H9 (cell line): ENCODE data around the gene PTPN21. TPM values are rescaled to one million over a fixed set of nuclear protein-coding genes. Genes with fewer than 3 reads are reported as not detected.

ENCODE experiments used
- DNase-seq: peaks from one replicate; pipeline ENCODE4 v3.0.0-alpha.2; 2017
- H2AFZ ChIP-seq: one replicate; pipeline ENCODE4 v1.6.1; 2013; ENCODE audit warnings: mild to moderate bottlenecking, low read length, control low read depth, moderate library complexity
- H2AK5ac ChIP-seq: 2 replicates; pipeline ENCODE4 v1.6.1; 2013; ENCODE audit warnings: low read length, control low read depth, mixed read lengths; ENCODE audit not compliant: insufficient read length
- H2BK120ac ChIP-seq: one replicate; pipeline ENCODE4 v1.6.1; 2013; ENCODE audit warnings: low read depth, mild to moderate bottlenecking, low read length, control low read depth, inconsistent platforms; ENCODE audit not compliant: poor library complexity, severe bottlenecking
- H2BK12ac ChIP-seq: 2 replicates; pipeline ENCODE4 v1.6.1; 2013; ENCODE audit warnings: low read length, control low read depth, mixed read lengths, low read depth; ENCODE audit not compliant: insufficient read length
- H2BK15ac ChIP-seq: 2 replicates; pipeline ENCODE4 v1.6.1; 2013; ENCODE audit warnings: low read depth, low read length, control low read depth
- H2BK20ac ChIP-seq: one replicate; pipeline ENCODE4 v1.6.1; 2013; ENCODE audit warnings: low read depth, mild to moderate bottlenecking, low read length, control low read depth, inconsistent platforms; ENCODE audit not compliant: poor library complexity, severe bottlenecking
- H2BK5ac ChIP-seq: 2 replicates; pipeline ENCODE4 v1.6.1; 2013; ENCODE audit warnings: low read length, control low read depth, mixed read lengths; ENCODE audit not compliant: insufficient read length
- H3K14ac ChIP-seq: 2 replicates; pipeline ENCODE4 v1.6.1; 2013; ENCODE audit warnings: low read length, control low read depth; ENCODE audit not compliant: insufficient read depth
- H3K18ac ChIP-seq: 2 replicates; pipeline ENCODE4 v1.6.1; 2013; ENCODE audit warnings: low read depth, mild to moderate bottlenecking, mixed read lengths, low read length, control low read depth; ENCODE audit not compliant: insufficient read length
- H3K23ac ChIP-seq: 2 replicates; pipeline ENCODE4 v1.6.1; 2013; ENCODE audit warnings: low read length, control low read depth, mixed read lengths, low read depth; ENCODE audit not compliant: insufficient read length
- H3K23me2 ChIP-seq: 2 replicates; pipeline ENCODE4 v1.6.1; 2013; ENCODE audit warnings: low read depth, mild to moderate bottlenecking, mixed read lengths, low read length, control low read depth; ENCODE audit not compliant: insufficient read length, poor library complexity, severe bottlenecking
- H3K27ac ChIP-seq: 2 replicates; pipeline ENCODE4 v1.5.1; 2013; ENCODE audit warnings: low read length, control low read depth, mixed read lengths, low read depth; ENCODE audit not compliant: insufficient read length
- H3K27me3 ChIP-seq: 2 replicates; pipeline ENCODE4 v1.6.1; 2013; ENCODE audit warnings: low read length, control low read depth, inconsistent platforms; ENCODE audit not compliant: insufficient read depth
- H3K4ac ChIP-seq: 2 replicates; pipeline ENCODE4 v1.6.1; 2013; ENCODE audit warnings: low read depth, mild to moderate bottlenecking, control low read depth, inconsistent platforms, low read length, moderate library complexity
- H3K4me1 ChIP-seq: 2 replicates; pipeline ENCODE4 v1.6.1; 2013; ENCODE audit warnings: low read length, control low read depth, inconsistent platforms; ENCODE audit not compliant: insufficient read depth
- H3K4me2 ChIP-seq: 2 replicates; pipeline ENCODE4 v1.6.1; 2013; ENCODE audit warnings: low read length, control low read depth, mixed read lengths; ENCODE audit not compliant: insufficient read length, insufficient read depth
- H3K56ac ChIP-seq: 2 replicates; pipeline ENCODE4 v1.6.1; 2013; ENCODE audit warnings: low read depth, mild to moderate bottlenecking, mixed read lengths, low read length, control low read depth; ENCODE audit not compliant: insufficient read length
- H3K79me1 ChIP-seq: 2 replicates; pipeline ENCODE4 v1.6.1; 2013; ENCODE audit warnings: low read depth, mild to moderate bottlenecking, moderate library complexity, low read length, control low read depth, inconsistent platforms; ENCODE audit not compliant: insufficient read depth, poor library complexity, severe bottlenecking
- H3K79me2 ChIP-seq: 2 replicates; pipeline ENCODE4 v1.6.1; 2013; ENCODE audit warnings: low read length, control low read depth, inconsistent platforms; ENCODE audit not compliant: insufficient read depth
- H3K9ac ChIP-seq: 2 replicates; pipeline ENCODE4 v1.6.1; 2013; ENCODE audit warnings: low read length, control low read depth, mixed read lengths; ENCODE audit not compliant: insufficient read length; ENCODE audit errors: extremely low read depth
- H3K9me3 ChIP-seq: one replicate; pipeline ENCODE4 v1.6.1; 2013; ENCODE audit warnings: low read depth, low read length, inconsistent platforms; ENCODE audit not compliant: control insufficient read depth
- H3T11ph ChIP-seq: one replicate; pipeline ENCODE4 v1.6.1; 2013; ENCODE audit warnings: mild to moderate bottlenecking, low read length, control low read depth, inconsistent platforms
- H4K20me1 ChIP-seq: one replicate; pipeline ENCODE4 v1.6.1; 2013; ENCODE audit not compliant: control insufficient read depth, insufficient read length, insufficient read depth
- H4K5ac ChIP-seq: 2 replicates; pipeline ENCODE4 v1.6.1; 2013; ENCODE audit warnings: low read depth, mild to moderate bottlenecking, mixed read lengths, low read length, control low read depth; ENCODE audit not compliant: insufficient read length
- H4K8ac ChIP-seq: replicated peaks from 2 replicates; pipeline ENCODE4 v1.6.1; 2013; ENCODE audit warnings: low read length, control low read depth, mixed read lengths, low read depth; ENCODE audit not compliant: insufficient read length
- H4K91ac ChIP-seq: 2 replicates; pipeline ENCODE4 v1.6.1; 2013; ENCODE audit warnings: low read depth, mild to moderate bottlenecking, moderate library complexity, mixed read lengths, low read length, control low read depth; ENCODE audit not compliant: insufficient read length
- H3K27ac Mint-ChIP-seq, 3 experiments: 2 replicates in 2 of 3; 3 replicates in 1 of 3; pipeline ENCODE4 v1.8.0; 2020 to 2021; ENCODE audit warnings: mixed read lengths in 3 of 3, mild to moderate bottlenecking in 1 of 3, moderate library complexity in 1 of 3
- H3K27me3 Mint-ChIP-seq: 2 replicates; pipeline ENCODE4 v1.8.0; 2021; ENCODE audit warnings: low read depth, mild to moderate bottlenecking, moderate library complexity, mixed read lengths
- H3K36me3 Mint-ChIP-seq, 3 experiments: 2 replicates in 2 of 3; 3 replicates in 1 of 3; pipeline ENCODE4 v1.8.0; 2020 to 2021; ENCODE audit warnings: low read depth in 3 of 3, mixed read lengths in 3 of 3; ENCODE audit not compliant: insufficient read depth in 1 of 3
- H3K4me1 Mint-ChIP-seq, 2 experiments: 2 replicates each; pipeline ENCODE4 v1.8.0; 2020; ENCODE audit warnings: mixed read lengths in 2 of 2
- H3K4me3 Mint-ChIP-seq, 2 experiments: 2 replicates in 1 of 2; 3 replicates in 1 of 2; pipeline ENCODE4 v1.8.0; 2020 to 2021; ENCODE audit warnings: mild to moderate bottlenecking in 2 of 2, mixed read lengths in 2 of 2, moderate library complexity in 1 of 2
- H3K9me3 Mint-ChIP-seq, 2 experiments: 2 replicates in 1 of 2; 3 replicates in 1 of 2; pipeline ENCODE4 v1.8.0; 2020; ENCODE audit warnings: mild to moderate bottlenecking in 2 of 2, mixed read lengths in 2 of 2, moderate library complexity in 1 of 2
- WGBS: extraction: QIAGEN DNeasy Blood & Tissue Kit; methylation state at CpG from one replicate; pipeline ENCODE4 v1.1.7; 2013; ENCODE audit warnings: missing lambda C conversion rate, low lambda C conversion rate, mixed read lengths; ENCODE audit not compliant: insufficient read length; ENCODE audit errors: extremely low coverage; 5-methylcytosine and 5-hydroxymethylcytosine counted together
- total RNA-seq: library from RNA; stranded (reverse); gene quantifications from 2 replicates; pipeline ENCODE4 v1.2.1, GENCODE V29; 2021
- TF ChIP-seq, protein P1 (sequence below): fragments of 200-600 bp; sonication (generic); conservative IDR thresholded peaks from 3 replicates; pipeline ENCODE4 v1.8.0; 2021; ENCODE audit warnings: antibody characterized with exemption, mild to moderate bottlenecking

The PTPN21 gene
- total RNA-seq, 1 experiment from 2014 or later = 14.3 TPM

DNA sequence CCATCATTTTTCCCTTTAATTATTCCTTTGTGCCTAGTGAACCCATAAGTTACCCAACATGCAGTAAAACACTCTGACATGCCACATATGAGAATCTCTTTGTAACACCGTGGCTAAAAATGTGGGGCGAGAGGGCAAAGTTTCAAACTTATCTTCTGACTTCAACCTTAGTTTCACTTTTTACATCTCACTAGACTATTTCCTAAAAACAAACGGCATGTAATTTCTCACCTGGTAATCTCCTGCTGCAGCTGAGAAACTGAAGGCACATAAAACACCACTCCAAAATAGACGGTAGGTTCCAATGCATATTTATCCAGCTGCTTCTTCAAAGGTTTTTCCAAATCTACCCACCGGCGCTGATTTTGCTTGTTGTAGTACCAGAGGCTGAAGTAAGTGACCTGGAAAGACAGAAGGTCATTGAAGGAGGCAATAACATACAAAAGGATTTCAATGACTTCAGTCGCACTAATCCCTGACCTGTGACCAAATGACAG, 37.9 kb downstream of the PTPN21 start:
- H3K79me1 ChIP-seq = no peaks in the 10 kb centered on the region
- TF ChIP-seq, protein P1, sequence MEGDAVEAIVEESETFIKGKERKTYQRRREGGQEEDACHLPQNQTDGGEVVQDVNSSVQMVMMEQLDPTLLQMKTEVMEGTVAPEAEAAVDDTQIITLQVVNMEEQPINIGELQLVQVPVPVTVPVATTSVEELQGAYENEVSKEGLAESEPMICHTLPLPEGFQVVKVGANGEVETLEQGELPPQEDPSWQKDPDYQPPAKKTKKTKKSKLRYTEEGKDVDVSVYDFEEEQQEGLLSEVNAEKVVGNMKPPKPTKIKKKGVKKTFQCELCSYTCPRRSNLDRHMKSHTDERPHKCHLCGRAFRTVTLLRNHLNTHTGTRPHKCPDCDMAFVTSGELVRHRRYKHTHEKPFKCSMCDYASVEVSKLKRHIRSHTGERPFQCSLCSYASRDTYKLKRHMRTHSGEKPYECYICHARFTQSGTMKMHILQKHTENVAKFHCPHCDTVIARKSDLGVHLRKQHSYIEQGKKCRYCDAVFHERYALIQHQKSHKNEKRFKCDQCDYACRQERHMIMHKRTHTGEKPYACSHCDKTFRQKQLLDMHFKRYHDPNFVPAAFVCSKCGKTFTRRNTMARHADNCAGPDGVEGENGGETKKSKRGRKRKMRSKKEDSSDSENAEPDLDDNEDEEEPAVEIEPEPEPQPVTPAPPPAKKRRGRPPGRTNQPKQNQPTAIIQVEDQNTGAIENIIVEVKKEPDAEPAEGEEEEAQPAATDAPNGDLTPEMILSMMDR = no peak

More for the DNA sequence above, 37.9 kb downstream of the PTPN21 start:
- no peak overlapping the region for H3T11ph ChIP-seq
- H2BK20ac ChIP-seq = no peak overlapping the region
- H2BK15ac ChIP-seq = no peak overlapping the region
- DNase-seq = no peak
- Mint-ChIP-seq H3K36me3 (peaks cover 1 to 14% (median 13%) of the 10 kb centered on the region in 3 experiments; a peak in 4 of 7 replicates), H3K27ac (peak overlapping the region in 1 of 3 experiments; percentile 64; a peak in 1 of 7 replicates), H3K9me3 (no peaks in the 10 kb centered on the region), H3K4me1 (no peaks in the 10 kb centered on the region), H3K27me3 (no peaks in the 10 kb centered on the region), H3K4me3 (no peak overlapping the region)
- no peak overlapping the region for H3K18ac ChIP-seq
- H3K23ac ChIP-seq = no peak overlapping the region
- no peak overlapping the region for H2AK5ac ChIP-seq
- H3K23me2 ChIP-seq = no peaks in the 10 kb centered on the region
- no peak overlapping the region for H2AFZ ChIP-seq
- H3K9ac ChIP-seq = no peak overlapping the region
- H4K20me1 ChIP-seq = no peaks in the 10 kb centered on the region
- H2BK5ac ChIP-seq = no peak overlapping the region
- H2BK120ac ChIP-seq = no peak overlapping the region
- H3K56ac ChIP-seq = no peak overlapping the region
- no peak overlapping the region for H3K27ac ChIP-seq
- H3K4me2 ChIP-seq = no peak overlapping the region
- no peak overlapping the region for H4K5ac ChIP-seq
- H3K14ac ChIP-seq = no peak overlapping the region
- WGBS = no CpG with 5 or more reads among the region's 7 CpGs
- H2BK12ac ChIP-seq = no peak overlapping the region
- H3K79me2 ChIP-seq = no peaks in the 10 kb centered on the region
- H3K4me1 ChIP-seq = no peaks in the 10 kb centered on the region
- no peaks in the 10 kb centered on the region for H3K27me3 ChIP-seq
- no peak overlapping the region for H4K8ac ChIP-seq
- H4K91ac ChIP-seq = no peak overlapping the region
- H3K9me3 ChIP-seq = no peaks in the 10 kb centered on the region
- H3K4ac ChIP-seq = no peak overlapping the region
